ENCODE data around the gene STMP1. TPM values are rescaled to one million over a fixed set of nuclear protein-coding genes. Genes with fewer than 3 reads are reported as not detected.

The STMP1 gene
- total and polyA plus RNA-seq, 2 of the 13 experiments (the other 11 are each of a cell fraction or from before 2014, with no cell fraction given): 7.2 to 16.2 TPM

DNA sequence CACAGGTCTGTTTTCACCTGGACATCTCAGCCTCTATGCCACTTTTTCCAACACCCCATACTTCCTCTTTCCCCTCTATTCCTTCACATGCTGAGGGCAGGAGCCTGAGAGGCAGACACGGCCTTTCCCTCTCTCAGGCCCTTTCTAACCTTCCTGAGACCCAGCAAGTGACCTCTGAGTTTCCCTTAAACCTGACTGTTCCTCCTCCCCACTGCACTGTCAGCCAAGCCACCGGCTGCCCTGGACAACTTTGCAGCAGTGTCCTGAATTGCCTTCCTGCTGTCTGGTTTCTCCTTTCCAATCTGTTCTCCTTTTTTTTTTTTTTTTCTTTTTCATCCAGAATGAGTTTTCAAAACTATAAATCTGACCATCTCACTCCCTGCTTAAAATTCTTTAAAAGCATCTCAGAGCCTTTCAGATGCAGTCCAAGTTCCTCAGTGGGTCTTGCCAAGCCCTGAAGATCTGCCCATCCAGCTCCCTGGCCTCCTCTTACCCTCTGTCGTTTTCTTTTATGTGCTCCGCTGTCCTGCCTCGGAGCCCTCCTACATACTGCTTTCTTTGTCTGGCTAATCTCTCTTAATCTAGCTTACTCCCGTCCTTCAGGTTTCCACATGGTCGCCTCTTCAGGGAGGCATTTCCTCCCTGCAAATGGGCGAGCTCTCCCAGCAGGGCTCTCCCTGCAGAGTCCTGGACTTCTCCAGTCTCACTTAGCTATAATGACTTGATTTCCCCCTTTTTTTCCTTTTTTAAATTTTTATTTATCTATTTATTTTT lies 35.1 kb downstream of the STMP1 start:
- H3K4me3 ChIP-seq (replicated peaks in 1 of 3; ENCODE audit: insufficient read depth in 1 of 3, low read depth in 2 of 3, low read length in 3 of 3): no peak overlapping the region
- TF ChIP-seq TAF15 (IDR thresholded peaks at IDR 0.05; ENCODE audit: low read depth, low read length, poor library complexity, severe bottlenecking) (no peak), PHF21A (CRISPR knock-in tag; IDR thresholded peaks at IDR 0.05) (no peak), ZNF749 (CRISPR knock-in tag; IDR thresholded peaks at IDR 0.05; ENCODE audit: borderline replicate concordance) (no peak), AGO2 (optimal IDR thresholded peaks at IDR 0.05; ENCODE audit: low read depth, low read length) (no peak), NCOR1 (IDR thresholded peaks at IDR 0.05; ENCODE audit: borderline replicate concordance, low read length) (no peak), ZNF878 (CRISPR knock-in tag; IDR thresholded peaks at IDR 0.05) (no peak), TAF1 (CRISPR knock-in tag; IDR thresholded peaks at IDR 0.05) (no peak), NFYC (CRISPR knock-in tag; IDR thresholded peaks at IDR 0.05) (no peak), KMT2B (CRISPR knock-in tag; IDR thresholded peaks at IDR 0.05) (no peak)
- TF ChIP-seq, protein P1, sequence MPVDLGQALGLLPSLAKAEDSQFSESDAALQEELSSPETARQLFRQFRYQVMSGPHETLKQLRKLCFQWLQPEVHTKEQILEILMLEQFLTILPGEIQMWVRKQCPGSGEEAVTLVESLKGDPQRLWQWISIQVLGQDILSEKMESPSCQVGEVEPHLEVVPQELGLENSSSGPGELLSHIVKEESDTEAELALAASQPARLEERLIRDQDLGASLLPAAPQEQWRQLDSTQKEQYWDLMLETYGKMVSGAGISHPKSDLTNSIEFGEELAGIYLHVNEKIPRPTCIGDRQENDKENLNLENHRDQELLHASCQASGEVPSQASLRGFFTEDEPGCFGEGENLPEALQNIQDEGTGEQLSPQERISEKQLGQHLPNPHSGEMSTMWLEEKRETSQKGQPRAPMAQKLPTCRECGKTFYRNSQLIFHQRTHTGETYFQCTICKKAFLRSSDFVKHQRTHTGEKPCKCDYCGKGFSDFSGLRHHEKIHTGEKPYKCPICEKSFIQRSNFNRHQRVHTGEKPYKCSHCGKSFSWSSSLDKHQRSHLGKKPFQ (CRISPR knock-in tag; IDR thresholded peaks at IDR 0.05; ENCODE audit: insufficient replicate concordance): no peak
- TF ChIP-seq, protein P2, sequence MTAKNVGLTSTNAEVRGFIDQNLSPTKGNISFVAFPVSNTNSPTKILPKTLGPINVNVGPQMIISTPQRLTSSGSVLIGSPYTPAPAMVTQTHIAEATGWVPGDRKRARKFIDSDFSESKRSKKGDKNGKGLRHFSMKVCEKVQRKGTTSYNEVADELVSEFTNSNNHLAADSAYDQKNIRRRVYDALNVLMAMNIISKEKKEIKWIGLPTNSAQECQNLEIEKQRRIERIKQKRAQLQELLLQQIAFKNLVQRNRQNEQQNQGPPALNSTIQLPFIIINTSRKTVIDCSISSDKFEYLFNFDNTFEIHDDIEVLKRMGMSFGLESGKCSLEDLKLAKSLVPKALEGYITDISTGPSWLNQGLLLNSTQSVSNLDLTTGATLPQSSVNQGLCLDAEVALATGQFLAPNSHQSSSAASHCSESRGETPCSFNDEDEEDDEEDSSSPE (CRISPR knock-in tag; IDR thresholded peaks at IDR 0.05): no peak
- TF ChIP-seq, protein P3, sequence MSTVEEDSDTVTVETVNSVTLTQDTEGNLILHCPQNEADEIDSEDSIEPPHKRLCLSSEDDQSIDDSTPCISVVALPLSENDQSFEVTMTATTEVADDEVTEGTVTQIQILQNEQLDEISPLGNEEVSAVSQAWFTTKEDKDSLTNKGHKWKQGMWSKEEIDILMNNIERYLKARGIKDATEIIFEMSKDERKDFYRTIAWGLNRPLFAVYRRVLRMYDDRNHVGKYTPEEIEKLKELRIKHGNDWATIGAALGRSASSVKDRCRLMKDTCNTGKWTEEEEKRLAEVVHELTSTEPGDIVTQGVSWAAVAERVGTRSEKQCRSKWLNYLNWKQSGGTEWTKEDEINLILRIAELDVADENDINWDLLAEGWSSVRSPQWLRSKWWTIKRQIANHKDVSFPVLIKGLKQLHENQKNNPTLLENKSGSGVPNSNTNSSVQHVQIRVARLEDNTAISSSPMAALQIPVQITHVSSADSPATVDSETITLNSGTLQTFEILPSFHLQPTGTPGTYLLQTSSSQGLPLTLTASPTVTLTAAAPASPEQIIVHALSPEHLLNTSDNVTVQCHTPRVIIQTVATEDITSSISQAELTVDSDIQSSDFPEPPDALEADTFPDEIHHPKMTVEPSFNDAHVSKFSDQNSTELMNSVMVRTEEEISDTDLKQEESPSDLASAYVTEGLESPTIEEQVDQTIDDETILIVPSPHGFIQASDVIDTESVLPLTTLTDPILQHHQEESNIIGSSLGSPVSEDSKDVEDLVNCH (CRISPR knock-in tag; IDR thresholded peaks at IDR 0.05): no peak
- TF ChIP-seq, protein P4, sequence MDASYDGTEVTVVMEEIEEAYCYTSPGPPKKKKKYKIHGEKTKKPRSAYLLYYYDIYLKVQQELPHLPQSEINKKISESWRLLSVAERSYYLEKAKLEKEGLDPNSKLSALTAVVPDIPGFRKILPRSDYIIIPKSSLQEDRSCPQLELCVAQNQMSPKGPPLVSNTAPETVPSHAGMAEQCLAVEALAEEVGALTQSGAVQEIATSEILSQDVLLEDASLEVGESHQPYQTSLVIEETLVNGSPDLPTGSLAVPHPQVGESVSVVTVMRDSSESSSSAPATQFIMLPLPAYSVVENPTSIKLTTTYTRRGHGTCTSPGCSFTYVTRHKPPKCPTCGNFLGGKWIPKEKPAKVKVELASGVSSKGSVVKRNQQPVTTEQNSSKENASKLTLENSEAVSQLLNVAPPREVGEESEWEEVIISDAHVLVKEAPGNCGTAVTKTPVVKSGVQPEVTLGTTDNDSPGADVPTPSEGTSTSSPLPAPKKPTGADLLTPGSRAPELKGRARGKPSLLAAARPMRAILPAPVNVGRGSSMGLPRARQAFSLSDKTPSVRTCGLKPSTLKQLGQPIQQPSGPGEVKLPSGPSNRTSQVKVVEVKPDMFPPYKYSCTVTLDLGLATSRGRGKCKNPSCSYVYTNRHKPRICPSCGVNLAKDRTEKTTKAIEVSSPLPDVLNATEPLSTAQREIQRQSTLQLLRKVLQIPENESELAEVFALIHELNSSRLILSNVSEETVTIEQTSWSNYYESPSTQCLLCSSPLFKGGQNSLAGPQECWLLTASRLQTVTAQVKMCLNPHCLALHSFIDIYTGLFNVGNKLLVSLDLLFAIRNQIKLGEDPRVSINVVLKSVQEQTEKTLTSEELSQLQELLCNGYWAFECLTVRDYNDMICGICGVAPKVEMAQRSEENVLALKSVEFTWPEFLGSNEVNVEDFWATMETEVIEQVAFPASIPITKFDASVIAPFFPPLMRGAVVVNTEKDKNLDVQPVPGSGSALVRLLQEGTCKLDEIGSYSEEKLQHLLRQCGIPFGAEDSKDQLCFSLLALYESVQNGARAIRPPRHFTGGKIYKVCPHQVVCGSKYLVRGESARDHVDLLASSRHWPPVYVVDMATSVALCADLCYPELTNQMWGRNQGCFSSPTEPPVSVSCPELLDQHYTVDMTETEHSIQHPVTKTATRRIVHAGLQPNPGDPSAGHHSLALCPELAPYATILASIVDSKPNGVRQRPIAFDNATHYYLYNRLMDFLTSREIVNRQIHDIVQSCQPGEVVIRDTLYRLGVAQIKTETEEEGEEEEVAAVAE (CRISPR knock-in tag; IDR thresholded peaks at IDR 0.05; ENCODE audit: borderline replicate concordance): no peak
- no peaks in the 10 kb centered on the region for H3K27me3 ChIP-seq (ENCODE audit: control insufficient read depth in 1 of 2, insufficient read depth in 2 of 2, low read length in 2 of 2)
- POLR2A ChIA-PET: no interaction called here
- 34% methylated on average over 8 of the region's 8 CpGs for WGBS (ENCODE audit: low lambda C conversion rate)
- H3K4me1 ChIP-seq (ENCODE audit: insufficient read depth, low read length): peaks cover 14% of the 10 kb centered on the region; the same call in 1 of the 2 replicates
- H3K9ac ChIP-seq (ENCODE audit: insufficient read depth, low read depth, low read length): no peak overlapping the region
- CTCF ChIA-PET (ENCODE audit: low intra/inter-chr PET ratio, low total read pairs): no interaction called here
- H3K27ac ChIP-seq (ENCODE audit: extremely low read length, insufficient read depth, low read length): no peak overlapping the region
- intact Hi-C loops (cut with micrococcal nuclease; ENCODE audit: unreplicated experiment) (no loop called here), in situ Hi-C loops (cut with HindIII; ENCODE audit: extremely low pct_ligation_motif_present, low pct_unique_long_range_greater_than_20kb) (no loop called here)
- H3K9me3 ChIP-seq (ENCODE audit: low read length): no peaks in the 10 kb centered on the region
- BruUV-seq (replicated peaks): no TSS peak
- FAIRE-seq (no peak), DNase-seq (ENCODE audit: low spot score) (no peak), ATAC-seq (peak; percentile 29; the same call in 1 of the 3 replicates)
- no peak overlapping the region for H2AFZ ChIP-seq (ENCODE audit: low read length)
- no peaks in the 10 kb centered on the region for H3K36me3 ChIP-seq (replicated peaks in 1 of 2; ENCODE audit: control insufficient read depth in 1 of 2, insufficient read depth in 2 of 2, low read length in 2 of 2)
- no peaks in the 10 kb centered on the region for H4K20me1 ChIP-seq (ENCODE audit: insufficient read depth, low read length)
- H3K79me2 ChIP-seq (ENCODE audit: insufficient read depth, low read length): no peaks in the 10 kb centered on the region
- H3K4me2 ChIP-seq (ENCODE audit: low read depth, low read length): no peak overlapping the region

Data from HepG2 (cell line).